Stimulated activated CD8-positive, alpha-beta memory T cell treated with anti-CD3 and anti-CD28 coated beads, Interleukin-15, amount 100 ng/mL, for 1 hour (primary cell): Measurements from ENCODE around the gene GAMT.

Experiments
- DNase-seq: peaks from one replicate; pipeline ENCODE4 v3.0.0-alpha.2; 2020; ENCODE audit warnings: low read depth

The GAMT gene

GRCh38 chr19:1364070-1364704 is 37.2 kb downstream of the GAMT start:
- DNase-seq = no peak

GRCh38 chr19:1363599-1363998 is 37.7 kb downstream of the GAMT start:
- DNase-seq = no peak

GRCh38 chr19:1362387-1363257 is 38.7 kb downstream of the GAMT start:
- DNase-seq = no peak

- DNase-seq = no peak
These were observed 39.5 kb downstream of the GAMT start for GRCh38 chr19:1361601-1362386.

GRCh38 chr19:1360818-1361461 is 40.4 kb downstream of the GAMT start:
- no peak for DNase-seq

GRCh38 chr19:1360126-1360817 is 41.1 kb downstream of the GAMT start:
- no peak for DNase-seq

GRCh38 chr19:1357531-1358109 is 43.7 kb downstream of the GAMT start:
- no peak for DNase-seq

GRCh38 chr19:1356508-1356865 is 44.9 kb downstream of the GAMT start:
- no peak for DNase-seq

GRCh38 chr19:1355568-1356507 is 45.5 kb downstream of the GAMT start:
- DNase-seq = no peak

- no peak for DNase-seq
These were observed 46.3 kb downstream of the GAMT start for GRCh38 chr19:1354970-1355567.

GRCh38 chr19:1353144-1353543 is 48.2 kb downstream of the GAMT start:
- no peak for DNase-seq

GRCh38 chr19:1351381-1351851 is 49.9 kb downstream of the GAMT start:
- DNase-seq = no peak

- DNase-seq = no peak
These were observed 50.5 kb downstream of the GAMT start for GRCh38 chr19:1350867-1351266.

- no peak for DNase-seq
These were observed 52.1 kb downstream of the GAMT start for GRCh38 chr19:1349211-1349610.
